GM12878 (cell line): ENCODE results near the gene UTF1.

Experiments used
- BACH1 ChIP-seq: fragments of 450-650 bp; IDR thresholded peaks from 2 replicates; pipeline ENCODE4 v1.6.1; 2017; ENCODE audit warnings: mild to moderate bottlenecking, borderline replicate concordance
- BHLHE40 ChIP-seq, 2 experiments: fragments of 450-650 bp in 1 of 2; IDR thresholded peaks; 2 replicates each; pipeline ENCODE4 v1.6.1; 2011 to 2017; ENCODE audit warnings: low read depth in 2 of 2, borderline replicate concordance in 1 of 2, improper control_type of control experiment in 1 of 2, low read length in 1 of 2, mild to moderate bottlenecking in 1 of 2
- CHD2 ChIP-seq: IDR thresholded peaks from 2 replicates; pipeline ENCODE4 v1.6.1; 2011; ENCODE audit warnings: low read depth, low read length, improper control_type of control experiment, borderline replicate concordance
- CTCF ChIP-seq, 3 experiments: IDR thresholded peaks in 2 of 3; conservative IDR thresholded peaks in 1 of 3; 2 replicates each; pipeline ENCODE4 v1.5.1; 2011; ENCODE audit warnings: low read depth in 3 of 3, low read length in 3 of 3, mild to moderate bottlenecking in 3 of 3, control low read depth in 2 of 3, moderate library complexity in 2 of 3, inconsistent platforms in 1 of 3, mixed read lengths in 1 of 3; ENCODE audit not compliant: control insufficient read depth in 2 of 3, insufficient read depth in 1 of 3; ENCODE audit errors: extremely low read depth in 1 of 3
- POLR2AphosphoS2 ChIP-seq: IDR thresholded peaks from 2 replicates; pipeline ENCODE4 v1.6.1; 2011; ENCODE audit warnings: low read depth, mild to moderate bottlenecking, low read length, improper control_type of control experiment, moderate library complexity
- RAD21 ChIP-seq: IDR thresholded peaks from 2 replicates; pipeline ENCODE4 v1.6.1; 2011; ENCODE audit warnings: mild to moderate bottlenecking, low read depth, low read length, moderate library complexity; ENCODE audit not compliant: insufficient read depth
- REST ChIP-seq: IDR thresholded peaks from 2 replicates; pipeline ENCODE4 v1.6.1; 2012; ENCODE audit warnings: mild to moderate bottlenecking, low read depth, low read length
- RFX5 ChIP-seq: IDR thresholded peaks from 2 replicates; pipeline ENCODE4 v1.6.1; 2011; ENCODE audit warnings: low read depth, low read length, improper control_type of control experiment
- STAT1 ChIP-seq: fragments of 450-650 bp; conservative IDR thresholded peaks from 2 replicates; pipeline ENCODE4 v1.6.1; 2014; ENCODE audit warnings: antibody characterized with exemption, mild to moderate bottlenecking
- TAF1 ChIP-seq: IDR thresholded peaks from 2 replicates; pipeline ENCODE4 v1.6.1; 2011; ENCODE audit warnings: mild to moderate bottlenecking, low read depth, low read length, borderline replicate concordance
- ZZZ3 ChIP-seq: IDR thresholded peaks from 2 replicates; pipeline ENCODE4 v1.6.1; 2011; ENCODE audit warnings: low read depth; ENCODE audit not compliant: control insufficient read depth, insufficient read length

GRCh38 chr10:133239990-133240389, 10.0 kb downstream of the UTF1 start:
- TF ChIP-seq RAD21 (no peak), TAF1 (no peak), RFX5 (no peak), STAT1 (no peak), CHD2 (no peak), POLR2AphosphoS2 (no peak), CTCF (IDR thresholded peaks at IDR 0.05 in 2 of 3, conservative IDR thresholded peaks at IDR 0.05 in 1 of 3; ENCODE audit: control insufficient read depth in 2 of 3, extremely low read depth in 1 of 3, insufficient read depth in 1 of 3, low read depth in 3 of 3, low read length in 3 of 3) (no peak), BHLHE40 (IDR thresholded peaks at IDR 0.05; ENCODE audit: borderline replicate concordance in 1 of 2, low read depth in 2 of 2, low read length in 1 of 2) (no peak), ZZZ3 (no peak), BACH1 (no peak), REST (no peak)
